C4-2B (cell line): ENCODE data around the gene WDR48.

Experiments
- CTCF ChIP-seq: fragments of 450-650 bp; conservative IDR thresholded peaks from 2 replicates; pipeline ENCODE4 v1.5.1; 2017; ENCODE audit warnings: mild to moderate bottlenecking
- ZFX ChIP-seq: fragments of 450-650 bp; IDR thresholded peaks from 2 replicates; pipeline ENCODE4 v1.6.1; 2017

- TF ChIP-seq CTCF (no peak), ZFX (no peak)
Measured at GRCh38 chr3:39137435-39137936, 85.7 kb downstream of the WDR48 start.
